Stimulated activated CD8-positive, alpha-beta memory T cell treated with anti-CD3 and anti-CD28 coated beads, Interleukin-12 subunit alpha, Interleukin-12 subunit beta, amount 100 ng/mL, for 1 hour (primary cell): Measurements from ENCODE around the gene ASGR2.
"Not testable (repeated sequence)": the region's sequence is repeated elsewhere in the genome, so short reads cannot be mapped to it uniquely, and the experiment has no call there.

Source experiments
- DNase-seq: peaks from one replicate; pipeline ENCODE4 v3.0.0-alpha.2; 2020; ENCODE audit warnings: low read depth

The ASGR2 gene

GRCh38 chr17:7124923-7125322 lies 10.3 kb upstream of the ASGR2 start:
- no peak for DNase-seq

GRCh38 chr17:7123844-7124243 lies 9.2 kb upstream of the ASGR2 start:
- DNase-seq, result no peak

GRCh38 chr17:7122381-7122780 lies 7.8 kb upstream of the ASGR2 start:
- DNase-seq, result no peak

- DNase-seq, result not testable (repeated sequence)
These were observed 6.0 kb upstream of the ASGR2 start for GRCh38 chr17:7120635-7121034.

GRCh38 chr17:7120123-7120522 lies 5.5 kb upstream of the ASGR2 start:
- DNase-seq, result no peak

GRCh38 chr17:7119314-7119713 lies 4.7 kb upstream of the ASGR2 start:
- DNase-seq, result no peak

- DNase-seq, result no peak
These were observed 423 bp upstream of the ASGR2 start for GRCh38 chr17:7114875-7115614.

- DNase-seq, result no peak
These were observed 1.1 kb downstream of the ASGR2 start for GRCh38 chr17:7113273-7114071.

GRCh38 chr17:7112510-7113108 lies 2.0 kb downstream of the ASGR2 start:
- DNase-seq, result no peak

- no peak for DNase-seq
These were observed 2.7 kb downstream of the ASGR2 start for GRCh38 chr17:7111784-7112509.

- no peak for DNase-seq
These were observed 3.9 kb downstream of the ASGR2 start for GRCh38 chr17:7110617-7111306.

- DNase-seq, result no peak
These were observed 4.9 kb downstream of the ASGR2 start for GRCh38 chr17:7109461-7110322.

GRCh38 chr17:7108981-7109380 lies 5.6 kb downstream of the ASGR2 start:
- no peak for DNase-seq

GRCh38 chr17:7108560-7108925 lies 6.1 kb downstream of the ASGR2 start:
- no peak for DNase-seq

GRCh38 chr17:7107795-7108559 lies 6.6 kb downstream of the ASGR2 start:
- DNase-seq, result no peak

GRCh38 chr17:7107012-7107754 lies 7.4 kb downstream of the ASGR2 start:
- no peak for DNase-seq

GRCh38 chr17:7102421-7102820 lies 12.2 kb downstream of the ASGR2 start:
- DNase-seq, result no peak

- DNase-seq, result no peak
These were observed 13.1 kb downstream of the ASGR2 start for GRCh38 chr17:7101531-7101930.

- DNase-seq, result not testable (repeated sequence)
These were observed 13.8 kb downstream of the ASGR2 start for GRCh38 chr17:7100641-7101379.
